A673 (cell line): ENCODE results near the gene CFAP46.

Experiments
- CTCF ChIP-seq: fragments of 300-800, 200-600 bp; sonication (generic); conservative IDR thresholded peaks from 2 replicates; pipeline ENCODE4 v1.5.1; 2017; ENCODE audit warnings: low read depth, mild to moderate bottlenecking, antibody characterized with exemption, low read length, moderate library complexity, mixed read lengths
- EZH2 ChIP-seq: fragments of 200-600 bp; sonication (generic); IDR thresholded peaks from 2 replicates; pipeline ENCODE4 v1.6.1; 2017; ENCODE audit warnings: borderline replicate concordance, low read depth, mild to moderate bottlenecking, mixed read lengths, antibody characterized with exemption, low read length; ENCODE audit not compliant: poor library complexity, severe bottlenecking

- TF ChIP-seq CTCF (no peak), EZH2 (no peak)
These were observed 113.7 kb downstream of the CFAP46 start for GRCh38 chr10:132828681-132829080.
